HG03354 (cell line): ENCODE data around the gene OMD.
"Not testable (repeated sequence)": the region's sequence is repeated elsewhere in the genome, so short reads cannot be mapped to it uniquely, and the experiment has no call there.

Experiments used
- ATAC-seq: cut with Tn5 transposase; IDR thresholded peaks from one replicate; pipeline ENCODE4 v1.9.1; 2021; ENCODE audit warnings: mild to moderate bottlenecking; ENCODE audit not compliant: unreplicated experiment, poor library complexity, severe bottlenecking

OMD gene

DNA sequence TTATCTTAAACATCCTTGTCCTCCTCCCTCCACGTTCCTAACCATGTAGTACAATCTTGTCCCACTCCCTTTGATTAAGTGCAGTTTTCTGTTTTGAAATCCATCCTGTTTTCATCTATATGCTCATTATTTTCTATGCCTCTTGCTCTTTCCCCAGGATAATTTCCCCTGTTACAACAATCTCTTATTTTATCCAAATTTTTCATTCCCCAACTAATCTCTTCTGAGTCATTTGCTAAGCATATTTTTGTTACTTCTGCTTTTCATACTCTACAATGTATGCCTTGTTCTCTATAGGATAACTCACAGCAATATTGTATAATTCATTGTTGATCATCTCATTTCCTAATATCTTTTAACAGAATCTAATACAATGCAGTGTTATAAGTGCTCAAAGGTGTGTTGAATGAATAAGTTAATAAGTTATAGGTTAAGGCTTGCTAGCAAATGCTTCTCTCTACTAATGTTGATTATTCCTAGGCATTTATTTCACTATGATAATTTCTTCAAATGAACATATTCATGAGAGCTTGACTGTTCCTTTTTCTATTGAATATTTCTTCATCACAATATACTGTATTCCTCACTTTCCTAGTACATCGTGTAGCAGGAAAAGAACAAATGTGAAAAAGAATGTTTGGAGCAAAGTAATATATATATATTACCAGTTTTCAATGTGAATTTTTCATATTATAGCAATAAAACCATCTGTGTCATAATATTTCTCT lies 1.5 kb downstream of the OMD start:
- ATAC-seq, result no peak

DNA sequence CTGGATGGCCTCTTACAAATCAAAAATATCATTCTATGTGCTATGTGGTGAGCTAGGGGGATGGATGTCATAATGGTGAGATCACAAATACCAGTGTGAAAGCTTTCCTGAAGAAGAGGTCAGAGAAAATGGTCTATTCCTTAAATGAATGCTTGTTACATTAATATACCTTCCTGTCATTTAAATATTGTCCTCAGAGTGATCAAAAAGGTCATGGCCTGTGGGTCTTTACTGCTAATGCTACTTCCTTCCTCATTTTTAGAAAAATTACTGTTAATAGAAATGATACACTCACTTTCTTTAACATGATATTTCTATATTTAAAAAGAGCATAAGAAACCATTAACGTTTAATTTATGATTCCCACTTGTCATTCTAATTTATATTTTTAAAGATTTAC lies 9.7 kb downstream of the OMD start:
- no peak for ATAC-seq

DNA sequence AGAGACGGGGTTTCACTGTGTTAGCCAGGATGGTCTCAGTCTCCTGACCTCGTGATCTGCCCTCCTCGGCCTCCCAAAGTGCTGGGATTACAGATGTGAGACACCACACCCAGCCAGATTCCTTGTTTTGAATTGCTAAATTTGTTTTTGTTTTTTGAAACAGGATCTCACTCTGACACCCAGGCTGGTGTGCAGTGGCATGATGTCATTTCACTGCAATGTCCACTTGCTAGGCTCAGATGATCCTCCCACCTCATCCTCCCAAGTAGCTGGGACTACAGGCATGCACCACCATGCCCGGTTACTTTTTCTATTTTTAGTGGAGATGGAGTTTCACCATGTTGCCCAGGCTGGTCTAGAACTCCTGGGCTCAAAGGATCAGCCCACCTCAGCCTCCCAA lies 13.1 kb downstream of the OMD start:
- ATAC-seq, result not testable (repeated sequence)

DNA sequence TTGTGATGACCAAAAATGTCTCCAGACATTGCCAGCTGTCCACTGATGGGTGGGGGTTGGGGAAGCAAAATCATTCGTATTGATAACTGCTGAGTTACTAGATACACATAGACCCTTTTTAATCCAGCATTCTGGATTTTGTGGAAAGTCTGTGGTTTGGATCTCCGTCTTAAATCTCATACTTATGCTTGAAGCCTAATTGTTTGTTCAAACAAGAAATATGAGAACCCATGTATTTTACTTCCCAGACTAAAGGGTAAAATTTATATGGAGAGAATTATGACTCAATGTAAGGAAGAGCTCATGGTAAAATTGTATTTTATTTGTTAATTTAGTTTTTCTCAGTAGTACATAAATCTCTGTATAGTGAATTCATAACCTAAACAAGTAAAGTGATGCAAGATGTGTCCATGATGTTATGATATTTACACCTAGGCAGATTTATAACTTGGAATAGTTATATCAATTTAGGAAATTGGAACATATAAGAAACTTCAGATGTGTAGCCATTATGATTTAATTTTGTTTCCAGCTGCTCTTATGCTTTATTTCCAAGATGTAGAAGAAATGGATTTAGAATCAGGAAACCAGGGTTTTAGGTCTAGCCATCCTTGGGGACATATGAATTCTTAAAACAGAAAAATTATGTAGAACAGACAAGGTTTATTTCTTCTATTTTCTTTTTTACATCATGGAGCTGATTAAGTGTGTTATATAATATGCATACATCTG lies 15.4 kb downstream of the OMD start:
- no peak for ATAC-seq

DNA sequence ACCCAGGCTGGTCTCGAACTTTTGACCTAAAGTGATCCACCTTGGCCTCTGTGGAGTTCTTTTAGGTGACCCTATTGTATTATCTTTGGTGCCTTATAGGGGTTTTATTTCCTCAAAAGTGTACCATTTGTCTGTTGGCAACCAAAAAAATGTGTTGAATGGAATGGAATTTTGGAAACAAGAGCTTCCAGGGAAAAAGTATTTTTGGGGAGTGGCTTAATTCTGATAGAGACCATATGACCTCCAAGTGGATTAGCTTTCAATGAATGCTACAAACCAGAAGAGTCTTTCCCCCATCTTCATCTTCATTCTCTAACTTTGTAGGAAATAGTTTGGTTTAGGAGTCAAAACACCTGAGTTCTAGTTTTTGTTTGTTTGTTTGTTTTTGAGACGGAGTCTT lies 16.5 kb downstream of the OMD start:
- no peak for ATAC-seq

DNA sequence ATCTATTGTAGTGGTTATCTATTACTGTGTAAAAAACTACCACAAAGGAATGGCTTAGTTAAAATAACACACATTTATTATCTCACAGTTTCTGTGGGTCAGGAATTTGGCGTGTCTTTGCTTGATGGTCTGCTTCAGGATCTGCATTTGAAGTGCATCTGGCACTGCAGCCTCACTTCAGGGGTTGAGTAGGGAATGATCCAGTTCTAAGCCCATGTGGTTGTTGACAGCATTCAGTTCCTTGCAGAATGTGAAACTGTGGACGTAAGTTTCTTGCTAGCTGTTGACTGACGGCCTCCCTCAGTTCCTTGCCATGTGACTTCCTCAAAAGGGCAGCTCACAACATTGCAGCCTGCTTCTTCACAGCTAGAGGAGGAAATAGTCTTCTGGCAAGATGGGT lies 17.8 kb downstream of the OMD start:
- peak; percentile 63 for ATAC-seq

DNA sequence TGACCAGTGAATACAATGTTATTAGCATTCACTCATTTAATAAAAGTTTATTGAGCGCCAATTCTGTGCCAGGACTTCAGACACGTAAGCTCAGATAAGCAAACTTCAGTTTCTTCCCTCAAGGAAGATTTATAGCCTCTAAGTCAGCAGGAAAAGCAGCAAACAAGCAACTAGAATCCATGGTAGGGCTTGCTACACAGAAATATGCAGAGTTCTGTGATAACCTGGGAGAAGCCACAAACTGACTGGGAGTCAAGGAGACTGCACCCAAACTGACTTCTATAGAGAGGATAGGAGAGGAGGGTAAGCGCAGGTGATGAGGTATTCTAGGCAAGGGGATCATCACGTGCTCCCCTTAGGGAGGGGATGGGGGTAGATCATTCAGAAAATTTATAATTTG lies 18.5 kb downstream of the OMD start:
- ATAC-seq, result no peak

DNA sequence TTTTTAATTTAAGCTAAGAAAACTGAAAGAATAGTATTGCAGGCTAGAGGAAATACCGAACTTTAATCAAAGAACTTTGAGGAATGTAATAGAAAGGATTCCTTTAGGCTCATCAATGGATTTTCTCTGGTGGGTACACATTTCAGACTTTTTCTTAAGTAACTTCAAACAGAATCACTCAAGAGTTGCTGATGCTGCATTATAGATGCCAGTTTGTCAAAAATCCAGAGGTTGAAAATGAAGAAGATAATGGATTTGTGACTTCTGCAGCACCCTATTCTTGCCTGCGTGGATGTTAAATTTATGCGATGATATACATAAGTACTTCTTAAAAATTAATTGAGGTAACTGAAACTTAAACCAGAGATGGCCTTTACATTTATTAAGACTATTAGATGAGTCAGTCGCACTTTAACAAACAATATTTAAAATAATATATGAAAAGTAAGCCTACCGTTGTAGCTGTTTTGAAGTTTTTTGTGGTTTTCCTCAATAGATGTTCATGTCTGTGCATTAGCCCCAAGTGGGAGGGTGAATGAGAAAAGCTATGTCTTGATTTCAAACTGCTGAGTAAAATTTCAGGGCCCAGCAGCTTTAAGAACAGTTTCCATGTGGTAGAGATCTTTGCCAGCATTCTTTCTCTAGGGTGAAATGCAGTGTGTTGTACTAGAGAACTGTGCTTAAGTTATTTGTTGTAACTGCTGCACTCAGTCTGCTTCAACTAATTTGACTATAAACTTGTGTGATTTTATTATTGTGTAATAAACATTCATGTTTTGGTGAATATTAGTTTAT lies 20.0 kb downstream of the OMD start, which contains the start of gene OGN:
Gene OGN, minus strand, starts transcription at position 537 of the 795 bp plus-strand sequence. CDS start 1,171 bp downstream, outside the sequence.
- no peak for ATAC-seq

DNA sequence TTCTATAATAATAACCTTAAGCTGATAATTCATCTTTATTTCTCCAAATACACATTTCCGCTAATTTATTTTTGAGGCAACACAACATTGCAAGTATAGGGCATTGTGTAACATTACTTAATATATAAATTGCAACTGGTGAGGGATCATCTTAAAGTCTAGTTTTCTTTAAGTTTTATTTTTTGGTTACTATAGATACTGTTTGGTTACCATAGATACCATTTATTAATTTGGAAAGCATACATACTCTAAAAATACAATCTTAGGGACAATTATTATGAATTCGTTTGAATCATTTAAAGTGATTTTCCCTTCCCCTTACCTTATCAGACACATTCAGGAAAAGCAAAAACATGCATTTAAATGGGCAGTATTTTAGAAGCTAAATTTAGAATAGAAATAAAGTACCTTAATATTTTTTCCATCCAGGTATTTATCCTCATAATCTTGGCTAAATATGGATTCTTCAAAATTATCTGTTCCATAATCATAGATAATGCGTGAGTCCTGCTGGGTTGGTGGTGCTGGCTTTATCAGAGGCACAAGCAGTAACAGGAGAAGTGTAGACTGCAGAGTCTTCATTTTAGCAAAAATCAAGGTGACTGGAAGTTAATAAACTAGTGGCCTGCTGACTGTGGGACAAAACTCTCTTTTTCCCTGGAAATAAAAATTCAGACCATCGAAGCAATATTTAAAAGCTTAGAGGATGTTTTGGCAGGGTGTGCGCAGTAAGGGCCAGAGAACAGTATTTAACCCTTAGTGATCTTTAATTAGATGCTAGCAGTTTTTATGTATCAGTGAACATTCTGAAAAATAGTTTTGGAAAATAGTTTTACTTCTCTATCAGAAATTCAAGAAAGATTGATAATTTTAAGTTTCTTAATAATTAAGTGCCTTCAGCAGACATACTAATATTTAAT lies 21.2 kb downstream of the OMD start:
- ATAC-seq, result no peak

DNA sequence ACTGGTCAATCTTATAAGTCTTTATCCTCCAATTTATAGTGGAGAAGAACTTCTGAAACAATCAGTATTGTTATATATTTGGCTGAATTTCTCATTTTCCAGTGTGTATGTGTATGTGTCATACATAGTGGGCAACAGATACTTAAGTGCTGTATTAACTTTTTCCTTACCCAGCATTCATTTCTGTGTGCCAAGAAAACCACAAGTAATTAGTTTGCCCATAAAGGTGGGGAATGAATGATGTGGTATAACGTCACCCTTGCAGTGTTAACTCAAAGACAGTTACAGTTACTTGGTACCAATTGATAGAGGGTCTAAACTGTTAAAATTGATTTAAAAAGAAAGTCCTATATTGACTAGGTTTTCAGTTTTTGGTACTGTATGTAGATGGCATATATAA lies 21.9 kb downstream of the OMD start:
- ATAC-seq, result no peak

DNA sequence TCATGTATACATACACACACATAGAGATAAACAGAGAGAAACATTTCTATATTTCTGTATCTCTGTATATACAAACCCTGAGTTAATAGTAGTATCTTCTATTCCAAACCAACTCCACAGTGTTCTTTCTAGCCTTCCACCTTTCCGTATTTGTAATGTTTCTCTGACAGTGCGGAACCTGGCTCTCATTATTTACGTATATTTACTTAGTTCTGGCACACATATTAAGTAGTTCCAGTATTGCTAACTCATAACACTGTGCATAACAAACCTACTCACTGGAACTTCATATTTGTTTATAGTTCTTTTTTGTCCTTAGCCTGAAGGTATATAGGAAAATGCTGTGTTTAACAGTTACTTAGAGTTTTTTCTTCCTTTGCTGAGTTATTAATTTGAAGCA lies 26.4 kb downstream of the OMD start:
- ATAC-seq, result no peak

DNA sequence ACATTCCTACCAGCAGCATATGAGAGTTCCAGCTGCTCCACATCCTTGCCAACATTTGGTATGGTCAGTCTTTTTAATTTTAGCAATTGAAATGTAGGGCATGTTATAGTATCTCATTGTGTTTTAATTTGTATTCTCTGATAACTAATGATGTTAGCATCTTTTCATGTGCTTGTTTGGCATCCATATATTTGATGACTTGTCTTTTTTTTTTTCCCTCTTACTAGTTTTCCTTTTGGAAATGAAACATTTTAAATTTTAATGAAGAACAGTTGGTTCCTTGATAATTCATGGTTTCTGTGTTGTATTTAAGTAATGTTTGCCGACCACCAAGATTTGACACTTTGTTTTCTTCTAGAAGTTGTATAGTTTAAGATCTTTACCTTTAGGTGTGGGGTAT lies 28.7 kb downstream of the OMD start:
- no peak for ATAC-seq

DNA sequence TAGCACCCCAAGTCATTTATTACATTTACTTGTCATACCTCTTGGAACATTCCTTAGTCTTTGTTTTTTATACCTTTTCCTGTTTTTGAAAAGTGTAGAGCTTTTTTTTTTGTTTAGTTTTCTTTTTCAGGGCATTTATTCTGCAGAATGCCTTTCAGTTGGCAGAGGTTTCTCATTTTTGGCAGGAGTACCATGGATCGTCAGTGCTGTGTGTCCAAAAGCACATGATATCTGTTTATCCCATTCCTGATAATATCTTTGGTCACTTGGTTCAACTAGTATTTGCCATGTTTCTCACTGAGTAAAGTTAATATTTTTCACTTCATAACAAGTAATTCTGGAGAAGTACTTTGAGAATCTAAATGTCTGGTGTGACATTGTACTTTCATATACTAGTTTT lies 30.6 kb downstream of the OMD start:
- ATAC-seq, result no peak

DNA sequence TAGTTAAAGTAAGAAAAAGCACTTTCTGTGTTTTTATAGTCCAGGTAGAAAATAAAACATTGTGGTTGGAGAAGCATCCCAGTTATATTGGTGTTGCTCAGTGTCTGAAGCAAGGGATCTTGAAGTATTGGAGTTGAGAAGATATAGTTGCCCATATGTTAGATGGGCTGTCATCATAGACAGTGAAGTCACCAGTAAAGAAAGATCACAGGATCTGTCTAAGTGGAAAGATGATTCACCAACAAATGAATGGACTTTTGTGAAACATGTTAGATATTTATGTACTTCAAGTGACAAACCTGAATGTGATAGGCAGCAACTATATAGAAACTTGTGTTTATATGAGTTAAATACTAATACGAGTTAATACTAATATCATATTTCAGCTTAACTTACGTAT lies 31.6 kb downstream of the OMD start:
- no peak for ATAC-seq

DNA sequence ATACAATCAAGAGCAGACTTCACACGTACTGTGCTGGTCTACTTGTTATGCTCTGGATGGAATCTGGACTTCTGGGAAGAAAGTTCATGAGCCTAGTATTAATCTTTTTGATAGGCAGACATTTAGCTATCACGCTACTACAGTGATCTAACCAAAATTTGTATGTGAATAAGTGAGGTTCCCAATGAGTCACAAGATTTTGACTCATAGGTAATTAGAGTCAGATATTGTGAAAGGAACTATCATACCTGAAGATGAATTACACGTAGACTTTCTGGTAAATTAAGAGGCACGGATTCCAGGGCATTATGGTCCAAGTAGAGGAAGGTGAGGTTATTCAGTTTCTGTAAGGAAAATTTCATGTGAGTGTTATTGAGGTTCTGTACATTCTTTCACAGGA lies 38.3 kb downstream of the OMD start:
- no peak for ATAC-seq

DNA sequence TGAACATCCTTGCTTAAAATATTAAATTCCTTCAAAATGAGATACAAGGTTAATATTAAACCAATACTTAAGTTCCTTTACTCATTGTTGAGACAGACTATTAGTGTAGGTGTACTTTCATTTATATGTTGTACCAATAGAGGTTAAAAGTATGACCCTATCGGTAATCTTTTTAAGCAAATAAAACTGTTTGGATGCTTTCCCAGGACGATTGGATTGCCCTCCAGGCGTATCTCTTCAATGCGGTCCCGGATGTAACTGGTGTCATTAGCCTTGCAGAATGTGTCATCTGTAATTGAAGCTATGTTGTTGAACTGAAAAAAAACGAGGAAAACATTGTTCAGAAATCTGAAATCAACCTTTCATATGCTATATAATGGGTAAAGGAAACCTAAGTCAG lies 38.8 kb downstream of the OMD start:
- ATAC-seq, result no peak

DNA sequence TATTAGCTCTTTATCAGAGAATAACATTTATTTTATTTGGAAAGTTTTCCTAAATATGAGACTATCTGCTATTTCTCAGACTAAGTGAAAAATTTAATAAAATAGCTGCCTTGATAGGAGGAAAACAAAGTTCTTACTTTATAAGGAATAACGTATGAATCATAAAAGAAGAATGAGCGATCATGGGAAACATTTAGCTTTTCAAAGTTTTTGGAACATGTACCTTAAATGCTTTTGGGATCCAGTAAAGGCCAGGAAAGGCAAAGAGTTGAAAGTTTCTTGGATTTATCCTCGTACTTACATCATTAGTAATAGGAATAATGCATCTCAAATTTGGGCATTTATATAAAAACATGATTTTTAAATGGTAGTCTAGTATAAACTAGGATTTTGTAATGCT lies 39.3 kb downstream of the OMD start:
- ATAC-seq, result no peak

DNA sequence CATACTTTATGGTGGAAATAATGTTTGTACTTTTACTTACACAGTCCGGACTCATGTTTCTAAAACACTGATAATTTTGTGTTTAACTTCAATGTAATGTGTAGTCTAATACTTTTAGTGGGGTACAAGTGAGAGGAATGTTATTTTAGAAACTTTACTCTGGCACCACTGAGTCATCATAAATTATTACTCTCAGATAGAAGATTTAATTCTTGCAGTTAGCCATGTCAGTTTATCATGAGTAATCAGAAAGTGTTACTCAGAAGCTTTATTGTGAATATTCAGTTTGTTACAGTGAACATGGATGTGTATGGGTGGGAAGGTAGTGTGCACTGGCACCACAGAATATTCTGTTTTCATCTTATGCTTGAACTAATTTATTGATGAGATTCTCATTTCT lies 39.9 kb downstream of the OMD start:
- no peak for ATAC-seq

DNA sequence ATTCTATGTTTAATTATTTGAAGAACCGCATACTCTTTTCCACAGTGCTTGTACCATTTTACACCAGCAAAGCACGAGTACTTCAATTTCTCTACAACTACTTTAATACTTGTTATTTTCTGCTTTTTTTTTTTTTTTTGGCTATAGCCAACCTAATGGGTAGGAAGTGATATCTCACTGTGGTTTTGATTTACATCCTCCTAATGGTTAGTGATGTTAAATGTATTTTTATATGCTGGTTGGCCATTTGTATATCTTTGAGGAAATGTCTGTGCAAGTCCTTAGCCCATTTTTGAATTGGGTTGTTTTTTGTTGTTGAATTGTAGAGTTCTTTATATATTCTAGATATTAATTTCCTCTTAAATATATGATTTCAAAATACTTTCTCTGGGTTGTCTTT lies 42.5 kb downstream of the OMD start:
- ATAC-seq, result no peak

DNA sequence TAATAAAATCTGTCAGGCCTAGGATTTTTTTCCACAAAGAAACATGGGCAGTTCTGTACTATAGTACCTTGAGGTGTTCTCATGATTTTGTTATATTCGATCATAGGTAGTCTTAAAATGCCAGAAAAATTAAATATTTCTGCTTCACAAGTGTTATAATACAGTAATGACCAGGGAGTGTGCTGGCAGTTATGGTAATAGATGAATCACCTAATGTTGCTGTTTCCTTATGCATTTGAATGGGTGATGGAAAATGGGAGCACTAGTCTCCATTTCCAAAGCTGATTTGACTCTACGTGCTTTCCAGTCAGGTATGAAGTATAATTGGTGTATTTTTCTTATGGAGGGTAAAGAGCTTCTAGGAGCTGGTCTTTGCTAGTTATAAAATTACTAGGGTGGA lies 43.7 kb downstream of the OMD start:
- ATAC-seq, result no peak
